Measurements from ENCODE around the gene CSNK2B. TPM values are rescaled to one million over a fixed set of nuclear protein-coding genes. Genes with fewer than 3 reads are reported as not detected.

CSNK2B gene
- total and polyA plus RNA-seq, 10 of the 15 experiments (the other 5 are each of a cell fraction or from before 2014, with no cell fraction given): 56.3 to 405 (median 286) TPM

GRCh38 chr6:31713991-31714684 lies 48.3 kb downstream of the CSNK2B start:
- RAD21 ChIA-PET (ENCODE audit: unreplicated experiment): no interaction called here
- peaks cover 0 to 2% of the 10 kb centered on the region in 2 experiments; a peak in 3 of 4 replicates for H3K27me3 ChIP-seq (replicated peaks in 1 of 2; ENCODE audit: control insufficient read depth in 2 of 2, insufficient read depth in 2 of 2, low read length in 1 of 2)
- H3K79me2 ChIP-seq (ENCODE audit: control insufficient read depth, insufficient read depth, low read length): no peaks in the 10 kb centered on the region
- H3K4me1 ChIP-seq (ENCODE audit: control insufficient read depth, insufficient read depth, low read length): no peaks in the 10 kb centered on the region
- H3K4me3 ChIP-seq: no peak overlapping the region
- 31% methylated on average over 5 of the region's 5 CpGs for WGBS (ENCODE audit: insufficient coverage, insufficient replicate concordance, low lambda C conversion rate, missing lambda C conversion rate)
- no peak overlapping the region for H2AFZ ChIP-seq (ENCODE audit: control insufficient read depth, low read depth, low read length)
- BruUV-seq (replicated peaks): no TSS peak
- no peak overlapping the region for H3K4me2 ChIP-seq (ENCODE audit: control insufficient read depth, insufficient read depth)
- no peak overlapping the region for H3K27ac ChIP-seq (ENCODE audit: control insufficient read depth, insufficient read depth)
- no peaks in the 10 kb centered on the region for H3K36me3 ChIP-seq (ENCODE audit: control insufficient read depth in 2 of 2, insufficient read depth in 2 of 2, low read length in 1 of 2)
- CTCF ChIA-PET: interaction anchor here (1.1 to 1.4 kb wide), 2 partner anchors 10 to 56 kb away, joined by 3 to 5 read pairs; partner anchors contain the start of gene MPIG6B
- H3K9me3 ChIP-seq (replicated peaks; ENCODE audit: control insufficient read depth, insufficient read depth, low read length): no peaks in the 10 kb centered on the region
- H4K20me1 ChIP-seq (ENCODE audit: control insufficient read depth, insufficient read depth): no peaks in the 10 kb centered on the region
- intact Hi-C loops (cut with micrococcal nuclease; ENCODE audit: unreplicated experiment): no loop called here
- DNase-seq (ENCODE audit: low read depth, low spot score) (no peak), ATAC-seq (no peak), FAIRE-seq (no peak)
- TF ChIP-seq, protein P1, sequence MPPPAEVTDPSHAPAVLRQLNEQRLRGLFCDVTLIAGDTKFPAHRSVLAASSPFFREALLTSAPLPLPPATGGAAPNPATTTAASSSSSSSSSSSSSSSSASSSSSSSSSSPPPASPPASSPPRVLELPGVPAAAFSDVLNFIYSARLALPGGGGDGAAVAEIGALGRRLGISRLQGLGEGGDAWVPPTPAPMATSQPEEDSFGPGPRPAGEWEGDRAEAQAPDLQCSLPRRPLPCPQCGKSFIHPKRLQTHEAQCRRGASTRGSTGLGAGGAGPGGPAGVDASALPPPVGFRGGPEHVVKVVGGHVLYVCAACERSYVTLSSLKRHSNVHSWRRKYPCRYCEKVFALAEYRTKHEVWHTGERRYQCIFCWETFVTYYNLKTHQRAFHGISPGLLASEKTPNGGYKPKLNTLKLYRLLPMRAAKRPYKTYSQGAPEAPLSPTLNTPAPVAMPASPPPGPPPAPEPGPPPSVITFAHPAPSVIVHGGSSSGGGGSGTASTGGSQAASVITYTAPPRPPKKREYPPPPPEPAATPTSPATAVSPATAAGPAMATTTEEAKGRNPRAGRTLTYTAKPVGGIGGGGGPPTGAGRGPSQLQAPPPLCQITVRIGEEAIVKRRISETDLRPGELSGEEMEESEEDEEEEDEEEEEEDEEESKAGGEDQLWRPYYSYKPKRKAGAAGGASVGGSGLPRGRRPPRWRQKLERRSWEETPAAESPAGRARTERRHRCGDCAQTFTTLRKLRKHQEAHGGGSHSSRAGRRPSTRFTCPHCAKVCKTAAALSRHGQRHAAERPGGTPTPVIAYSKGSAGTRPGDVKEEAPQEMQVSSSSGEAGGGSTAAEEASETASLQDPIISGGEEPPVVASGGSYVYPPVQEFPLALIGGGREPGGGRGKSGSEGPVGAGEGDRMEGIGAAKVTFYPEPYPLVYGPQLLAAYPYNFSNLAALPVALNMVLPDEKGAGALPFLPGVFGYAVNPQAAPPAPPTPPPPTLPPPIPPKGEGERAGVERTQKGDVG (CRISPR knock-in tag; IDR thresholded peaks at IDR 0.05): no peak
- TF ChIP-seq POU2F2 (IDR thresholded peaks at IDR 0.05; ENCODE audit: borderline replicate concordance, low read depth, low read length) (no peak), SPI1 (IDR thresholded peaks at IDR 0.05; ENCODE audit: borderline replicate concordance, insufficient read depth, low read depth, low read length) (no peak), ZNF24 (IDR thresholded peaks at IDR 0.05) (no peak), REST (IDR thresholded peaks at IDR 0.05; ENCODE audit: low read depth, low read length) (no peak), BMI1 (IDR thresholded peaks at IDR 0.05; ENCODE audit: borderline replicate concordance) (no peak), JUNB (IDR thresholded peaks at IDR 0.05) (no peak)
- POLR2A ChIA-PET: interaction anchor here (0.5 to 1.3 kb wide), 4 partner anchors 21 to 202 kb away, joined by 3 to 6 read pairs (median 4); no protein-coding TSS in a partner anchor
- SMC1A ChIA-PET (ENCODE audit: uncharacterized antibody, unreplicated experiment): interaction anchor here (0.6 to 2.1 kb wide), 2 partner anchors 10 to 56 kb away, joined by 3 to 7 read pairs; partner anchors contain the start of gene MPIG6B
- H3K9ac ChIP-seq (ENCODE audit: control insufficient read depth, insufficient read depth, low read length): no peak overlapping the region
- in situ Hi-C loops (cut with MboI): no loop called here
